ENCODE results near the gene JARID2. TPM values are rescaled to one million over a fixed set of nuclear protein-coding genes. Genes with fewer than 3 reads are reported as not detected.

Gene JARID2
- total RNA-seq, 1 donor = 9.1 TPM

- TF ChIP-seq CTCF (IDR thresholded peaks at IDR 0.05; ENCODE audit: insufficient read depth, low read depth, low read length) = no peak
- H3K4me3 ChIP-seq (ENCODE audit: low read depth, low read length) = no peak overlapping the region
- DNase-seq (ENCODE audit: low read depth) = no peak
These were observed 19.9 kb downstream of the JARID2 start for GRCh38 chr6:15265787-15266186.

GRCh38 chr6:15266423-15266996 is 20.6 kb downstream of the JARID2 start:
- no peak for TF ChIP-seq CTCF (IDR thresholded peaks at IDR 0.05; ENCODE audit: insufficient read depth, low read depth, low read length)
- DNase-seq (ENCODE audit: low read depth) = no peak
- no peak overlapping the region for H3K4me3 ChIP-seq (ENCODE audit: low read depth, low read length)

GRCh38 chr6:15267221-15267620 is 21.4 kb downstream of the JARID2 start:
- H3K4me3 ChIP-seq (ENCODE audit: low read depth, low read length) = no peak overlapping the region
- no peak for TF ChIP-seq CTCF (IDR thresholded peaks at IDR 0.05; ENCODE audit: insufficient read depth, low read depth, low read length)
- DNase-seq (ENCODE audit: low read depth) = no peak

GRCh38 chr6:15268137-15268908 is 22.5 kb downstream of the JARID2 start:
- TF ChIP-seq CTCF (IDR thresholded peaks at IDR 0.05; ENCODE audit: insufficient read depth, low read depth, low read length) = no peak
- no peak overlapping the region for H3K4me3 ChIP-seq (ENCODE audit: low read depth, low read length)
- DNase-seq (ENCODE audit: low read depth) = no peak

- H3K4me3 ChIP-seq (ENCODE audit: low read depth, low read length) = no peak overlapping the region
- DNase-seq (ENCODE audit: low read depth) = no peak
- no peak for TF ChIP-seq CTCF (IDR thresholded peaks at IDR 0.05; ENCODE audit: insufficient read depth, low read depth, low read length)
These were observed 23.1 kb downstream of the JARID2 start for GRCh38 chr6:15269011-15269410.

GRCh38 chr6:15269619-15270018 is 23.8 kb downstream of the JARID2 start:
- no peak for TF ChIP-seq CTCF (IDR thresholded peaks at IDR 0.05; ENCODE audit: insufficient read depth, low read depth, low read length)

More at GRCh38 chr6:15269619-15270018, 23.8 kb downstream of the JARID2 start:
- H3K4me3 ChIP-seq (ENCODE audit: low read depth, low read length) = no peak overlapping the region
- DNase-seq (ENCODE audit: low read depth) = no peak
